Measurements from ENCODE around the gene KLC1. TPM values are rescaled to one million over a fixed set of nuclear protein-coding genes. Genes with fewer than 3 reads are reported as not detected.
"Not testable (repeated sequence)": the region's sequence is repeated elsewhere in the genome, so short reads cannot be mapped to it uniquely, and the experiment has no call there.

Gene KLC1
- total RNA-seq, 4 donors from 2014 or later, result 236 to 340 (median 281) TPM

DNA sequence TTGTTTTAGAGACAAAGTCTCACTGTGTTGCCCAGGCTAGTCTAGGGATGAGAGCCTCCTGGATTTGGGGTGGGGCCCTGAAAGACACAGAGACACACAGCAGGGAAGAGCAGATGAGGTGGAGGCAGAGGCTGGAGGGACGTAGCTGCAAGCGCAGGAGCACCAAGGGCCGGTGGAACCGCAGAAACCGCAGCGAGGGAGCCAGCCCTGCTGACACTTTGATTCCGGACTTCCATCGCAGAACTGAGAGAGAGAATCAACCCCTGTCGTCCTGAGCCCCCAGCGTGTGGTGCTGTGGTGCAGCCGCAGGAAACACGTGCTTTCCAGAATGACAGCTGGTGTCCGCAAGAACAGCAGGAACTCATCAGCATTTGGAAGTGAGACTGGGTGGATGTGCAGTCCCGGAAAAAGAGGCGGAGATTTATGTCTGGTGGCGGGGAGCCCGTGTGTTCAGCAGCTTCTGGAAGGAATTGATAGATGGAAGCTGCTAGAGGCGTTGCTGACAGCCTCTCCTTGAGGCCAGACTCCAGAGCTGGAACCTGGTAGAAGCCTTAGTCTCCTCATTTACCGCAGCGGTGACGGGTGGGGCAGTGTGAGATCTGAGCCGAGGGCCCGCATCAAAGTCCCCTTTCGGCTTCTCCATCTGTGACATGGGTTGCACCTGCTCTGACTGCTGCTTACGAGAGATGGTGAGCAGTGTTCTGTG is 21.9 kb upstream of the KLC1 start:
- H3K27me3 ChIP-seq, result no peaks in the 10 kb centered on the region
- no peak overlapping the region for H3K4me3 ChIP-seq (replicated peaks in 1 of 3)
- TF ChIP-seq POLR2A (IDR thresholded peaks at IDR 0.05), result no peak
- TF ChIP-seq, protein P1, sequence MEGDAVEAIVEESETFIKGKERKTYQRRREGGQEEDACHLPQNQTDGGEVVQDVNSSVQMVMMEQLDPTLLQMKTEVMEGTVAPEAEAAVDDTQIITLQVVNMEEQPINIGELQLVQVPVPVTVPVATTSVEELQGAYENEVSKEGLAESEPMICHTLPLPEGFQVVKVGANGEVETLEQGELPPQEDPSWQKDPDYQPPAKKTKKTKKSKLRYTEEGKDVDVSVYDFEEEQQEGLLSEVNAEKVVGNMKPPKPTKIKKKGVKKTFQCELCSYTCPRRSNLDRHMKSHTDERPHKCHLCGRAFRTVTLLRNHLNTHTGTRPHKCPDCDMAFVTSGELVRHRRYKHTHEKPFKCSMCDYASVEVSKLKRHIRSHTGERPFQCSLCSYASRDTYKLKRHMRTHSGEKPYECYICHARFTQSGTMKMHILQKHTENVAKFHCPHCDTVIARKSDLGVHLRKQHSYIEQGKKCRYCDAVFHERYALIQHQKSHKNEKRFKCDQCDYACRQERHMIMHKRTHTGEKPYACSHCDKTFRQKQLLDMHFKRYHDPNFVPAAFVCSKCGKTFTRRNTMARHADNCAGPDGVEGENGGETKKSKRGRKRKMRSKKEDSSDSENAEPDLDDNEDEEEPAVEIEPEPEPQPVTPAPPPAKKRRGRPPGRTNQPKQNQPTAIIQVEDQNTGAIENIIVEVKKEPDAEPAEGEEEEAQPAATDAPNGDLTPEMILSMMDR (IDR thresholded peaks at IDR 0.05), result peak in 1 of 6 experiments; percentile 16
- WGBS, 2 donors, result 16 to 22% methylated on average over 20 to 23 of the region's 25 CpGs
- H3K27ac ChIP-seq, result no peak overlapping the region
- intact Hi-C loops (cut with DNase I), result no loop called here
- DNase-seq, result peak; percentile 40 to 54
- no peaks in the 10 kb centered on the region for H3K9me3 ChIP-seq
- no peaks in the 10 kb centered on the region for H3K36me3 ChIP-seq
- peaks cover 0 to 13% of the 10 kb centered on the region in 2 donors for H3K4me1 ChIP-seq

DNA sequence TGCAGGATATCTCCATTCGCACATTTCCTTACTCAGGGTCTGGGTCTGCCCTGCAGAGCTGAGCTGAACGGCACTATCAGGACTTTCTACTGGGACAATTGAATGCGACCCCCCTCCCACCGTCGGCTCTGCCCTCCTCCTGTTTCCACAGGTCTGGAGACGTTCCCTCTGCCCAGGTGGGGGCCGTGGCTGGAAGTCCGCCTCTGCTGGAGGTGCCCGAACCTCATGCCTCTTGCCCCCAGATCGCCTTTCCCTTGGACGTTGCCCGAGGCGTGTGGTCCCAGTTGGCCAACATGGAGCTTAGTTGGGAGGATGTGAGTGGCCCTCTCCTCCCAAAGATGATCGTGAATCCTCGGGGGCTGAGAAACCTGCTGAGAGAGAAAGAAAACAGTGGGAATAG is 21.2 kb upstream of the KLC1 start:
- Histone ChIP-seq H3K36me3 (no peaks in the 10 kb centered on the region), H3K9me3 (no peaks in the 10 kb centered on the region), H3K27ac (no peak overlapping the region), H3K27me3 (no peaks in the 10 kb centered on the region), H3K4me3 (replicated peaks in 1 of 3) (no peak overlapping the region), H3K4me1 (peaks cover 0 to 13% of the 10 kb centered on the region in 2 donors)
- no peak for TF ChIP-seq POLR2A (IDR thresholded peaks at IDR 0.05)
- TF ChIP-seq, protein P1 (IDR thresholded peaks at IDR 0.05), result no peak
- WGBS, 2 donors, result 50 to 61% methylated on average over 10 to 15 of the region's 15 CpGs
- intact Hi-C loops (cut with DNase I), result no loop called here
- no peak for DNase-seq

DNA sequence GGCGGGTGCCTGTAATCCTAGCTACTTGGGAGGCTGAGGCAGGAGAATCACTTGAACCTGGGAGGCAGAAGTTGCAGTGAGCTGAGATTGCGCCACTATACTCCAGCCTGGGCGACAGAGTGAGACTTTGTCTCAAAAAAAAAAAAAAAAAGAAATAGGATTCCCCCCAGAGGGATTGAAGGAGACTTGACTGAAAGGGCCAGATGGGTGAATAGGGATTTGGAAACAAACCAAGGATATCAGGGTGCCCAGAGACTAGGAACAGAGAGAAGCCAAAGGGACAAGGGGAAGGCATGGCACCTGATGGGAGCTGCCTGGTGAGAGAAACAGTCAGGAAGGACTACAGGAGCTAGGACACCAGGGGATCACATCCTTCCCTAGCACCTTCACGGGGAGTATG is 19.9 kb upstream of the KLC1 start:
- WGBS, 2 donors, result 93 to 95% methylated on average over 4 of the region's 4 CpGs
- H3K36me3 ChIP-seq; H3K9me3 ChIP-seq; intact Hi-C loops (cut with DNase I); H3K4me3 ChIP-seq (replicated peaks in 1 of 3); H3K27ac ChIP-seq; H3K27me3 ChIP-seq; DNase-seq: not testable (repeated sequence)
- peaks cover 0 to 13% of the 10 kb centered on the region in 2 donors for H3K4me1 ChIP-seq

DNA sequence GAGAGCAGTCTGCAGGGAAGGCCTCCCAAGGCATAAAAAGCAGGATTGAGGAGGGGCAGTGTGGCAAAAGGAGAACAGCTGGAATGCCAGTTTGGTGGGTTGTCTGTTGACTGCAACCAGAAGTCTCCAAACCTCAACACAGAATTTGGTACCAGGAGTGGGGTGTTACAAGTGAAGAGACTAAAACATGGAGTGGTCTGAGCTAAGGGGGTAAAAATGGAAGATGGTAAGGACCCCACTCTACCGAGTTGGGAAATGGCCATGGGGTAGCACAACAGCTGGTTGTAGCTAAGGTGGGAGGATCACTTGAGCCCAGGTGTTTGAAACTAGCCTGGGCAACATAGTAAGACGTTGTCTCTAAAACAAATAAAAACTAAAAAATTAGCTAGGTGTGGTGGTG is 17.8 kb upstream of the KLC1 start:
- TF ChIP-seq, protein P1 (IDR thresholded peaks at IDR 0.05), result no peak
- no peak for TF ChIP-seq POLR2A (IDR thresholded peaks at IDR 0.05)
- no peaks in the 10 kb centered on the region for H3K27me3 ChIP-seq
- no peak for DNase-seq
- H3K9me3 ChIP-seq, result no peaks in the 10 kb centered on the region
- H3K36me3 ChIP-seq, result no peaks in the 10 kb centered on the region
- no peak overlapping the region for H3K4me3 ChIP-seq (replicated peaks in 1 of 3)
- intact Hi-C loops (cut with DNase I), result no loop called here
- no peak overlapping the region for H3K27ac ChIP-seq
- peaks cover 0 to 13% of the 10 kb centered on the region in 2 donors for H3K4me1 ChIP-seq
- 88 to 96% methylated on average over 2 of the region's 2 CpGs for WGBS, 2 donors

DNA sequence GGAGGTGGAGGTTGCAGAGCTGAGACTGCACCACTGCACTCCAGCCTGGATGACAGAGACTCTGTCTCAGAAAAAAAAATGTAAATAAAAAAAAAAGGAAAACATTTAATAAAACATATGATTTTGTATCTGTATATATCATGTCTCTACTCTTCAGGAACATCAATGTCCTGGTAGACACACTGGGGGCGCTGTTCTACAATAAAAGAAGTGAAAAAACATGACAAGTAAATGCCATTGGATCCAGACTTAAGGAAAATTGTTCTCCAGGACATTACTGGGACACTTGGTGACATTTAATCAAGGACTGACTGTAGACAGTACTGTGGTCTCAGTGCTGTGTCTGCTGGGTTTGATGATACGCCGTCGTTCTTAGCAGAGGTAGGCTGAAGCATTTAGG is 15.5 kb upstream of the KLC1 start:
- intact Hi-C loops (cut with DNase I), result no loop called here
- H3K4me3 ChIP-seq (replicated peaks in 1 of 3), result no peak overlapping the region
- no peaks in the 10 kb centered on the region for H3K4me1 ChIP-seq
- TF ChIP-seq, protein P1 (IDR thresholded peaks at IDR 0.05), result peak in 2 of 6 experiments; percentile 29 to 32
- TF ChIP-seq POLR2A (IDR thresholded peaks at IDR 0.05), result no peak
- no peak overlapping the region for H3K27ac ChIP-seq
- H3K27me3 ChIP-seq, result no peaks in the 10 kb centered on the region
- WGBS, 2 donors, result 88 to 94% methylated on average over 4 of the region's 4 CpGs
- no peaks in the 10 kb centered on the region for H3K36me3 ChIP-seq
- no peaks in the 10 kb centered on the region for H3K9me3 ChIP-seq
- no peak for DNase-seq
